ENCODE measurements around the gene CP. TPM values are rescaled to one million over a fixed set of nuclear protein-coding genes. Genes with fewer than 3 reads are reported as not detected.

CP gene
- polyA plus RNA-seq, 1 donor (not counting 4 experiments of a cell fraction or from before 2014, with no cell fraction given) = 0.03 TPM

DNA sequence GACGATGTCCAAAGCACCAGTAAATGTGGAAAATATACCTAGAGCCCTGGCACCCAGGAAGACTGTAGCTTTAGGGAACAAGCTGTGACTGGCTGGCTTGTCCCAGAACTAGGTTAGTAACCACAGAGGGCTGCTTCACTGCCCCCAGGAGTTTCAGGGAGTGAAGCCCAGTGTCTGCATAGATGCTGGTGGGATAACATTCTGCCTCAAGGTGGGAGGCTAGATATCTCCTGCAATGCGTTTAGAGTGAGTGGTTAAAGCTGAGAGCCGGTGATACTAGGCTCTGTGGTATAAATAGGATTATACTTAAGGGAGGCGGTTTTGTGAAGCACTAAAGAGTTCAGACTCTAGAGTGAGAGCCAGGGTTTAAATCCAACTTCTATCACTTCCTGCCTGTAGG, 11.7 kb upstream of the CP start:
- H3K36me3 ChIP-seq (ENCODE audit: control insufficient read depth in 2 of 2, extremely low read depth in 1 of 2, insufficient read depth in 2 of 2, low read length in 2 of 2) = no peaks in the 10 kb centered on the region
- H4K20me1 ChIP-seq (ENCODE audit: control insufficient read depth, extremely low read depth, insufficient read depth, low read length) = no peaks in the 10 kb centered on the region
- H3K9ac ChIP-seq (ENCODE audit: control insufficient read depth, extremely low read depth, insufficient read depth, low read length) = no peak overlapping the region
- no peaks in the 10 kb centered on the region for H3K27me3 ChIP-seq (ENCODE audit: control insufficient read depth, extremely low read depth, insufficient read depth, low read length)
- no peaks in the 10 kb centered on the region for H3K9me3 ChIP-seq (ENCODE audit: control insufficient read depth, low read depth, low read length)
- FAIRE-seq = no peak
- no peaks in the 10 kb centered on the region for H3K79me2 ChIP-seq (ENCODE audit: control insufficient read depth, insufficient read depth, low read length)
- no peak overlapping the region for H3K4me3 ChIP-seq (ENCODE audit: control insufficient read depth in 2 of 3, extremely low read depth in 1 of 3, insufficient read depth in 2 of 3, low read depth in 1 of 3, low read length in 3 of 3)
- dilution Hi-C loops (cut with MboI; ENCODE audit: extremely low pct_ligation_motif_present, low sequenced_read_pairs) = no loop called here
- H2AFZ ChIP-seq (ENCODE audit: control insufficient read depth, low read length) = peak overlapping the region; percentile 4
- H3K27ac ChIP-seq (ENCODE audit: control insufficient read depth, insufficient read depth, low read length) = no peak overlapping the region
- no peak overlapping the region for H3K4me2 ChIP-seq (ENCODE audit: control insufficient read depth, extremely low read depth, insufficient read depth, low read depth, low read length)
- no peaks in the 10 kb centered on the region for H3K9me1 ChIP-seq (ENCODE audit: control insufficient read depth, extremely low read depth, insufficient read depth, low read length)
- TF ChIP-seq CTCF (optimal IDR thresholded peaks at IDR 0.05 in 1 of 3, IDR thresholded peaks at IDR 0.05 in 1 of 3, conservative IDR thresholded peaks at IDR 0.05 in 1 of 3; ENCODE audit: extremely low read depth in 1 of 3, insufficient read depth in 2 of 3, low read length in 3 of 3) (no peak), EZH2 (IDR thresholded peaks at IDR 0.05; ENCODE audit: low read length) (no peak)
- peaks cover 4% of the 10 kb centered on the region for H3K4me1 ChIP-seq (ENCODE audit: control insufficient read depth, extremely low read depth, insufficient read depth, low read length)
- DNase-seq (ENCODE audit: low read depth, low spot score) = no peak

DNA sequence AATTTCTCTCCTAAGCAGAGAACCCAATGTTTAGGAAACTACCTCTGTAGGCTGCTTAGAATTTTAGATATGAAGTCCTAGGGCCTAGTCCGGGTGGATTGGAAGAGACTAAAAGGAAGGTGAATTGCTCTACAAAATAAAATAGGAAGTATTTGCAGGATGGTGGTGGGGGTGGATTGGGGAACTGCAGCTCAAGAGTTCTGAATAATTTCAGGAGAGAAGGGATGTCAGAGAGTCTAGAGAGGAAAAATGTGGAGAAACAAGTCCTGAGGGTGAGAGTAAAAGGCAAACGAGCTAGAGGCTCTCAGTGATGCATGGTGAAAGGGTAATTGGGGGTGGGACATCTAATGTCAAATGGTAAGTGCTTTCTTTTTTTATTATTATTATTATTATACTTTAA, 10.2 kb upstream of the CP start:
- FAIRE-seq (no peak), DNase-seq (ENCODE audit: low read depth, low spot score) (no peak)
- no peak overlapping the region for H3K27ac ChIP-seq (ENCODE audit: control insufficient read depth, insufficient read depth, low read length)
- H4K20me1 ChIP-seq (ENCODE audit: control insufficient read depth, extremely low read depth, insufficient read depth, low read length) = no peaks in the 10 kb centered on the region
- no peak overlapping the region for H2AFZ ChIP-seq (ENCODE audit: control insufficient read depth, low read length)
- no peaks in the 10 kb centered on the region for H3K79me2 ChIP-seq (ENCODE audit: control insufficient read depth, insufficient read depth, low read length)
- no peaks in the 10 kb centered on the region for H3K36me3 ChIP-seq (ENCODE audit: control insufficient read depth in 2 of 2, extremely low read depth in 1 of 2, insufficient read depth in 2 of 2, low read length in 2 of 2)
- dilution Hi-C loops (cut with MboI; ENCODE audit: extremely low pct_ligation_motif_present, low sequenced_read_pairs) = no loop called here
- no peak for TF ChIP-seq CTCF (optimal IDR thresholded peaks at IDR 0.05 in 1 of 3, IDR thresholded peaks at IDR 0.05 in 1 of 3, conservative IDR thresholded peaks at IDR 0.05 in 1 of 3; ENCODE audit: extremely low read depth in 1 of 3, insufficient read depth in 2 of 3, low read length in 3 of 3)
- TF ChIP-seq EZH2 (IDR thresholded peaks at IDR 0.05; ENCODE audit: low read length) = no peak
- H3K9me1 ChIP-seq (ENCODE audit: control insufficient read depth, extremely low read depth, insufficient read depth, low read length) = no peaks in the 10 kb centered on the region
- no peak overlapping the region for H3K9ac ChIP-seq (ENCODE audit: control insufficient read depth, extremely low read depth, insufficient read depth, low read length)
- no peaks in the 10 kb centered on the region for H3K9me3 ChIP-seq (ENCODE audit: control insufficient read depth, low read depth, low read length)
- no peaks in the 10 kb centered on the region for H3K27me3 ChIP-seq (ENCODE audit: control insufficient read depth, extremely low read depth, insufficient read depth, low read length)
- H3K4me1 ChIP-seq (ENCODE audit: control insufficient read depth, extremely low read depth, insufficient read depth, low read length) = peaks cover 4% of the 10 kb centered on the region
- H3K4me3 ChIP-seq (ENCODE audit: control insufficient read depth in 2 of 3, extremely low read depth in 1 of 3, insufficient read depth in 2 of 3, low read depth in 1 of 3, low read length in 3 of 3) = no peak overlapping the region
- no peak overlapping the region for H3K4me2 ChIP-seq (ENCODE audit: control insufficient read depth, extremely low read depth, insufficient read depth, low read depth, low read length)

Measured in keratinocyte (primary cell).